Keratinocyte (primary cell): ENCODE results near the gene GALR1. TPM values are rescaled to one million over a fixed set of nuclear protein-coding genes. Genes with fewer than 3 reads are reported as not detected.

Experiments
- DNase-seq: peaks from one replicate; pipeline ENCODE4 v3.0.0-alpha.2; 2011; ENCODE audit warnings: low read depth, missing footprints, low spot score
- FAIRE-seq: peaks from 2 replicates; lab custom pipeline; 2011; peaks lifted over from hg19 to GRCh38; lab: Jason Lieb, UNC
- H2AFZ ChIP-seq: 2 replicates; pipeline ENCODE4 v1.6.0; 2012; ENCODE audit warnings: low read length, control low read depth, inconsistent platforms; ENCODE audit not compliant: control insufficient read depth
- H3K27ac ChIP-seq: 2 replicates; pipeline ENCODE4 v1.5.1; 2011; ENCODE audit warnings: low read length; ENCODE audit not compliant: control insufficient read depth, insufficient read depth
- H3K27me3 ChIP-seq: 3 replicates; pipeline ENCODE4 v1.6.0; 2011; ENCODE audit warnings: low read length; ENCODE audit not compliant: control insufficient read depth, insufficient read depth; ENCODE audit errors: extremely low read depth
- H3K36me3 ChIP-seq, 2 experiments: 2 replicates in 1 of 2; 3 replicates in 1 of 2; pipeline ENCODE4 v1.5.1; 2011; ENCODE audit warnings: low read length in 2 of 2, mild to moderate bottlenecking in 1 of 2; ENCODE audit not compliant: control insufficient read depth in 2 of 2, insufficient read depth in 2 of 2; ENCODE audit errors: extremely low read depth in 1 of 2
- H3K4me1 ChIP-seq: 3 replicates; pipeline ENCODE4 v1.5.1; 2011; ENCODE audit warnings: low read length; ENCODE audit not compliant: control insufficient read depth, insufficient read depth; ENCODE audit errors: extremely low read depth
- H3K4me2 ChIP-seq: 3 replicates; pipeline ENCODE4 v1.6.0; 2011; ENCODE audit warnings: low read depth, low read length; ENCODE audit not compliant: control insufficient read depth, insufficient read depth; ENCODE audit errors: extremely low read depth
- H3K4me3 ChIP-seq, 3 experiments: fragments of 200-600 bp in 1 of 3; sonication (generic) in 1 of 3; 2 replicates in 2 of 3; 3 replicates in 1 of 3; pipeline ENCODE4 v1.5.1; 2011 to 2016; ENCODE audit warnings: low read length in 3 of 3, mild to moderate bottlenecking in 3 of 3, control low read depth in 2 of 3, inconsistent platforms in 1 of 3, low read depth in 1 of 3, mixed read lengths in 1 of 3, mixed run types in 1 of 3, moderate library complexity in 1 of 3; ENCODE audit not compliant: control insufficient read depth in 2 of 3, insufficient read depth in 2 of 3; ENCODE audit errors: extremely low read depth in 1 of 3
- H3K79me2 ChIP-seq: 2 replicates; pipeline ENCODE4 v1.6.0; 2012; ENCODE audit warnings: low read length; ENCODE audit not compliant: control insufficient read depth, insufficient read depth
- H3K9ac ChIP-seq: 3 replicates; pipeline ENCODE4 v1.6.0; 2011; ENCODE audit warnings: low read length; ENCODE audit not compliant: control insufficient read depth, insufficient read depth; ENCODE audit errors: extremely low read depth
- H3K9me1 ChIP-seq: 3 replicates; pipeline ENCODE4 v1.6.0; 2011; ENCODE audit warnings: low read length; ENCODE audit not compliant: control insufficient read depth, insufficient read depth; ENCODE audit errors: extremely low read depth
- H3K9me3 ChIP-seq: 2 replicates; pipeline ENCODE4 v1.5.1; 2012; ENCODE audit warnings: low read depth, low read length; ENCODE audit not compliant: control insufficient read depth
- H4K20me1 ChIP-seq: 3 replicates; pipeline ENCODE4 v1.6.0; 2011; ENCODE audit warnings: low read length; ENCODE audit not compliant: control insufficient read depth, insufficient read depth; ENCODE audit errors: extremely low read depth
- CTCF ChIP-seq, 3 experiments: IDR thresholded peaks in 1 of 3; conservative IDR thresholded peaks in 1 of 3; optimal IDR thresholded peaks in 1 of 3; 2 replicates in 2 of 3; 3 replicates in 1 of 3; pipeline versions ENCODE3 to v1.5.1; 2011; ENCODE audit warnings: low read length in 3 of 3, mild to moderate bottlenecking in 3 of 3, moderate library complexity in 2 of 3, control low read depth in 1 of 3, inconsistent platforms in 1 of 3; ENCODE audit not compliant: insufficient read depth in 2 of 3; ENCODE audit errors: extremely low read depth in 1 of 3
- EZH2 ChIP-seq: IDR thresholded peaks from one replicate; pipeline ENCODE4 v1.6.1; 2012; ENCODE audit warnings: inconsistent platforms, mild to moderate bottlenecking, low read length, moderate library complexity
- dilution Hi-C: fragments of 300-500 bp; cut with MboI; formaldehyde crosslinking; loops from one replicate; pipeline ENCODE4 v1.7.0; 2020; ENCODE audit warnings: low sequenced_read_pairs; ENCODE audit not compliant: extremely low pct_ligation_motif_present
- polyA plus RNA-seq, 5 experiments: library from polyadenylated mRNA; depleted of rRNA in 3 of 5; stranded (reverse) in 3 of 5; stranded (forward) in 1 of 5; unstranded in 1 of 5; fragments of >200 nt; gene quantifications; 1 replicate in 1 of 5; 2 replicates in 3 of 5; 3 replicates in 1 of 5; pipeline versions ENCODE4 v1.2.1 to v1.2.3, GENCODE V29; 2011 to 2012; ENCODE audit warnings: missing spikeins in 2 of 5, low read depth in 1 of 5, low replicate concordance in 1 of 5

GALR1 gene
- polyA plus RNA-seq, 1 donor (not counting 4 experiments of a cell fraction or from before 2014, with no cell fraction given) = not detected

- no peak overlapping the region for H3K27ac ChIP-seq
- H3K4me2 ChIP-seq = no peak overlapping the region
- H2AFZ ChIP-seq = no peak overlapping the region
- peak; percentile 94 for TF ChIP-seq EZH2
- TF ChIP-seq CTCF (optimal IDR thresholded peaks at IDR 0.05 in 1 of 3, IDR thresholded peaks at IDR 0.05 in 1 of 3, conservative IDR thresholded peaks at IDR 0.05 in 1 of 3; ENCODE audit: extremely low read depth in 1 of 3, insufficient read depth in 2 of 3, low read length in 3 of 3) = no peak
- H3K9me1 ChIP-seq = no peaks in the 10 kb centered on the region
- H4K20me1 ChIP-seq = no peaks in the 10 kb centered on the region
- H3K36me3 ChIP-seq = no peaks in the 10 kb centered on the region
- no peaks in the 10 kb centered on the region for H3K9me3 ChIP-seq
- no peak overlapping the region for H3K9ac ChIP-seq
- H3K4me1 ChIP-seq = no peaks in the 10 kb centered on the region
- peaks cover 38% of the 10 kb centered on the region for H3K27me3 ChIP-seq
- DNase-seq = no peak
- dilution Hi-C loops = no loop called here
- FAIRE-seq = no peak
- no peak overlapping the region for H3K4me3 ChIP-seq
- H3K79me2 ChIP-seq = no peaks in the 10 kb centered on the region
Observed at GRCh38 chr18:77250926-77251729, 1.5 kb downstream of the GALR1 start.

GRCh38 chr18:77251730-77252050 lies 2.0 kb downstream of the GALR1 start:
- no peak overlapping the region for H3K4me2 ChIP-seq
- H3K9me3 ChIP-seq = no peaks in the 10 kb centered on the region
- H3K9ac ChIP-seq = no peak overlapping the region
- no peaks in the 10 kb centered on the region for H3K79me2 ChIP-seq
- TF ChIP-seq EZH2 (no peak), CTCF (optimal IDR thresholded peaks at IDR 0.05 in 1 of 3, IDR thresholded peaks at IDR 0.05 in 1 of 3, conservative IDR thresholded peaks at IDR 0.05 in 1 of 3; ENCODE audit: extremely low read depth in 1 of 3, insufficient read depth in 2 of 3, low read length in 3 of 3) (no peak)
- H3K36me3 ChIP-seq = no peaks in the 10 kb centered on the region
- H3K4me1 ChIP-seq = no peaks in the 10 kb centered on the region
- H3K4me3 ChIP-seq = no peak overlapping the region
- H3K27me3 ChIP-seq = peaks cover 38% of the 10 kb centered on the region
- DNase-seq (no peak), FAIRE-seq (no peak)
- dilution Hi-C loops = no loop called here
- H3K9me1 ChIP-seq = no peaks in the 10 kb centered on the region
- no peak overlapping the region for H2AFZ ChIP-seq
- H3K27ac ChIP-seq = no peak overlapping the region
- no peaks in the 10 kb centered on the region for H4K20me1 ChIP-seq
